Measurements from ENCODE around the gene POLR2L.

Gene POLR2L

DNA sequence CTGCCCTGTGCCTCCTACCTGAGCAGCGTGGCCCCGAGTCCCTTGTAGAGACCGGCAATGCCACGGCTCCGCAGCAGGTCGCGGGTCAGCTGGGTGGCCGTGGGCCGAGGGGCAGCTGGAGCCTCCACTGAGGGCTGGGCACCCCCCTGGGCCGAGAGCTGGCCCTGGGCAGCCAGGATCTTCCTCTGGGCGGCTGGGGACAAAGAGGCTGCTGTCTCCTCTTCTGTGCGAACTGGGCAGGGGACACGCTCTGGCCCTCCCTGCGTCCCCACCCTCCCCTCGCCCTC lies 49.9 kb downstream of the POLR2L start:
- no peak for DNase-seq

DNA sequence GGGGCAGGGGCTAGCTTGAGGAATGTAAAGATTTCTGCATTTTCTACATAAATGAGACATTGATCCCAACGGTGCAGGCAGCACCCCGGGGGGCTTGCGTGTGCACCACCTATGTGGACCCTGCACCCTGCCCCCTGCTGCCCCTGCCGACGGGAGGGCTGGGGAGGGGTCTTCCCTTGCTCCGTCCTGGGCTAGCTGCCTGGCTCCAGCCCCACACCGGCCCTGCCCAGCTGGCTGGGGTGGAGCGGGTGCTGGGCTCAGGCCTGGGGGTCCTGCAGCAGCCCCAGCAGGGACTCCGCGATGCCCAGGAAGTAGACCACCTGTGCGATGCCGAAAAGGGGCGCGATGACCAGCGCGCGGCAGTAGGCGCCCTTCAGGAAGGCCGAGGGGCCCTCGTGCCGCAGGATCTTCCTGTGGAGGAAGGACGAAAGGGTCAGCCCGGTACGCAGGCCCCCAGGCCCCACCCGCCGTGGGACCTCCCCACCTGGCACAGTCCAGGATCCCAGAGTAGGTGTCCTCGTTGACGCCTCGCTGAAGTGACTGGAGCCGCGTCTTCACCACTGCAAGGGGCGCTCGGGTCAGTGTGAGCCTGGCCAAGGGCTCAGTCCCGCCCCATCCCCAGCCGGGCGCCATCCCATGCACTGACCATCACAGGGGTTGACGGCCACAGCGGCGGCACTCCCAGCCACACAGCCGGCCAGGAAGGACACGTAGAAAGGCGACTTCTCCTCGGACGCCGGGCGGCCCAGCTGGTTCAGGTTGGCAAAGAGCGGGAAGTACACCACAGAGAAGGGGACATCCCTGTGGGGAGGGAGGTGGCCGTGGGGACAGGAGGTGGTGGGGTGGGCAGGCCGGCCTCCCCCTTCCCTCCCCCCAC lies 50.4 kb downstream of the POLR2L start:
- no peak for DNase-seq

DNA sequence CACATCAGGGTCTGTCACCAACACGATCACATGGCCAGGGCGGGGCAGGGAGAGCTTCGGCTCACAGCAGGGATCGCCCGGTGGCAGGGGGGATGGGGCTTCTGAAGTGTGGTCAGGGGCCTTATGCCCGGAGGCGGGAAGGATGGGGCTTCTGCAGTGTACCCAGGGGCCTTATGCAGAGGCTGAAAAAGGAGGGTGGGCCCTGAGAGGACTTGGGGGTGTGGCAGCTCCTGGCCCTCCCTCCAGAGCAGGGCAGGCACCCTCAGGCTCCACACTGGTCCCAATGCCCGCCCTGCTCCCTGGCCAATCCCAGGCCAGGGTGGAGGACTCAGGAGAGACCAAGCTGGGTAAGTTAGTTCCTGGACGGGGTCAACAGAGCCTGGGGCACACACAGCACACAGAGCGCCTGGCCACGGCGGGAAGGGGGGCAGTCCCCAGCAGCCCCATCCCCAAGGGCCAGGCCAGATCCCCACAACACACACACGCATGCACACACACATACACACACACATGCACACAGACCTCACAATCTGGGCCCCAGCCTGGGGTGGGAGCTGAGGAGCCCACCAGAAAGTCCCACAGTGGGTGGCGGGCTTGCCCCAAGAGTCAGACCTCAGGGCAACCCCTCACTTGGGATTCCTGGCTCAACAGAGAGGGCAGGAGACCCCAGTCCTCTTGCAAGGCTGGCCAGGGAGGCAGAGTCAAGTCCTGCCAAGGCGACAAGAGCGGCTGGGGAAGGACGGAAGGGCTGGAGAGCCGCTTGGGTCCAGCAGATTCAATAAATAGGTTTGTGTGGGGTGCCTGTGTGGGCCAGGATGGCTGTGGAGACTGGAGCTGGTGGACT lies 51.4 kb downstream of the POLR2L start:
- no peak for DNase-seq

DNA sequence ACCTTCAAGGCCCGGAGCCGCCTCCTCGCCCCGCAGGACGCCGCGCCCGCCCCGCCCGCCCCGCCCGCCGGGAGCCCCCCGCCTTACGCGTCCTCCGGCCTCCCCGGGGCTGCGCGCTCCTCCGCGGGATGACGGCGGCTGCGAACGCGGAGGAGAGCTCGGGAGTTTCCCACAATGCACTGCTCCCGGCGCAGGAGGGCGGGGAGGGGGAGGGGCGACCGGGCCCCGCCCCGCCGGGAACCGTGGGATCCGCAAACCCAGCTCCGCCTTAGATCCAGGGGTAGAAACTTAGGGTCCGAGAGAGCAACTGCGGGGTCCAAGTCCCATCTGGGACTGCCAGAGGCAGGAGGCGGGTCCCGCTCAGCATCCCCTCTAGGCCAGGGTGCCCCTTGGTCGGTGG lies 52.4 kb downstream of the POLR2L start, which contains the start of gene CEND1:
CEND1 (minus strand) TSS at position 148 of the 400 bp plus-strand sequence. CDS start 1,514 bp downstream, outside the sequence.
- no peak for DNase-seq

Measured in DMS79 treated with DMSO at 0.1 percent for 48 hours (cell line).